GM12891 (cell line): ENCODE results near the gene PTPRO.

Experiments
- DNase-seq: peaks from one replicate; pipeline ENCODE4 v3.0.0; 2011; ENCODE audit warnings: low spot score; ENCODE audit not compliant: insufficient read length
- FAIRE-seq: peaks from 2 replicates; lab custom pipeline; 2011; peaks lifted over from hg19 to GRCh38; lab: Jason Lieb, UNC
- PAX5 ChIP-seq: IDR thresholded peaks from 2 replicates; pipeline ENCODE4 v1.6.1; 2011; ENCODE audit warnings: low read length, moderate library complexity, mild to moderate bottlenecking; ENCODE audit not compliant: insufficient read depth, severe bottlenecking
- POLR2A ChIP-seq: IDR thresholded peaks from 2 replicates; pipeline ENCODE4 v1.6.1; 2011; ENCODE audit warnings: low read depth, low read length, control low read depth
- POLR2AphosphoS5 ChIP-seq: IDR thresholded peaks from 2 replicates; pipeline ENCODE4 v1.6.1; 2011; ENCODE audit warnings: low read depth, low read length, control low read depth
- POU2F2 ChIP-seq: IDR thresholded peaks from 2 replicates; pipeline ENCODE4 v1.6.1; 2011; ENCODE audit warnings: low read depth, mild to moderate bottlenecking, control low read depth, low read length, moderate library complexity
- SPI1 ChIP-seq: IDR thresholded peaks from 2 replicates; pipeline ENCODE4 v1.6.1; 2011; ENCODE audit warnings: low read depth, low read length, control low read depth
- TAF1 ChIP-seq: IDR thresholded peaks from 2 replicates; pipeline ENCODE4 v1.6.1; 2011; ENCODE audit warnings: low read depth, low read length, control low read depth

Gene PTPRO

DNA sequence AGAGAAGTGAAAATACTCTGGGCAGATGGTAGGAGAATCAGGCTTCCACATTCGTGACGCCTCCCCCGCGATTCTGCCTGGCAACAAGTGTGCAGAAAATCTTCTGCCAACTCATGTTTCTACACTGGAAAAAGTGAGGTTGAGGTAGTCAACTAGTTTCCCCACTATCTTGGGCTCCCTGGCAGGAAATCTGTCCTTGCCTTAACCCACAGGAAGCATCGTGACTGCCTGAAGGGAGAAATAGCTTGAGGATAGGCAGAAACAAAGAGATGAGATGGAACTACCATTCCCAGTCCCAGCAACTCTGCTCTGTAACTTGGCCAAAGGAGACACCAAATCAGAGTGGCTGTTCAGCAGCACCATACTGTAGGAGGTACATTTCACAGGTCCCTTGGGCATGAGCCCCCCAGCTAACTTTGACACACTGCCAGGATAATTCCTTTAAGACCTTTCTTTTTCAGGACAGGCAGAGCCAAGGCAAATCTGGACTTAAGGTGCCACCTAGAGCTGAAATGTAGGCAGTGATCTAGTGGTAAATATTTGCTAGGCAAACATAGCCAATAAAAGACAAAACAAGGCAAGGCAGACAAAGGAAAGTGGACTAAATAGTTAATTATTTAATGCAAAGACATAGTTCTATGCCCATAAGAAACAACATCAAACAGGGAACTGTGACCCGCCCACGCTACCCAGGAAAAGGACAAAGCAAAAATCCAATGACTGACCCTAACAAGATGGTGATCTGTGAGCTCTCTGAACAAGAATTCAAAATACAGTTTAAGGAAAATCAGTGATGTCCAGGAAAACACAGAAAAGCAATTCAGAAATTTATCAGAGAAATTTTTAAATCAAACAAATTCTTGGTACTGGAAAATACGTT lies 205.1 kb downstream of the PTPRO start:
- TF ChIP-seq POLR2AphosphoS5 (no peak), SPI1 (no peak), TAF1 (no peak)
- DNase-seq (no peak), FAIRE-seq (peak; percentile 72)

DNA sequence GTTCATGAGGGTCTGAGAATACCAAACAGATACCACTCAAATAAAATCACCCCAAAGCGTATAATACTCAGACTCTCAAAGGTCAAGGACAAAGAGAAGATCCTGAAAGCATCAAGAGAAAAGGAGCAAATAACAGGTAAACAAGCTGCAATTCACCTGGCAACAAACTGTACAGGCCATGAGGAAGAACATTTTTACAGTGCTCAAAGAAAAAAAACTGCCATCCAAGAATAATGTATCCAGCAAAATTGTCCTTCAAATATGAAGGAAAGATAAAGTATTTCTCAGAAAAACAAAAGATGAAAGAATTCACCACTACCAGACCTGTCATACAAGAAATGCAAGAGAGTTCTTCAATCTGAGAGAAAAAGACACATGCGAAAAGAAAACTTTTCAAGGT lies 206.4 kb downstream of the PTPRO start:
- TF ChIP-seq POU2F2 (no peak), TAF1 (no peak), PAX5 (no peak), POLR2A (no peak), POLR2AphosphoS5 (no peak), SPI1 (no peak)
- DNase-seq (no peak), FAIRE-seq (no peak)

DNA sequence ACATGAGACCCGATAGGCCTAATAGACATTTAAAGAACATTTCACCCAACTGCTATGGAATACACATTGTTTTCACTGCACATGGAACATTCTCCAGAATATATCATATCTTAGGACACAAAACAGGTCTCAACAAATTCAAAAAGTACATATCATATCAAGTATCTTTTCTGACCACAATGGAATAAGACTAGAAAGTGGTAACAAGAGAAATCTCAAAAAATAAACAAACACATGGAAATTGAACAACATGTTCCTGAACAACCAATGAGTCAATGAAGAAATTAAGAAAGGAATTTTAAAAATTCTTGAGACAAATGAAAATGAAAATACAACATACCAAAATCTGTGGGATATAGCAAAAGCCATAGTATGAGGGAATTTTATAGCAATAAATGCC lies 208.1 kb downstream of the PTPRO start:
- no peak for FAIRE-seq

DNA sequence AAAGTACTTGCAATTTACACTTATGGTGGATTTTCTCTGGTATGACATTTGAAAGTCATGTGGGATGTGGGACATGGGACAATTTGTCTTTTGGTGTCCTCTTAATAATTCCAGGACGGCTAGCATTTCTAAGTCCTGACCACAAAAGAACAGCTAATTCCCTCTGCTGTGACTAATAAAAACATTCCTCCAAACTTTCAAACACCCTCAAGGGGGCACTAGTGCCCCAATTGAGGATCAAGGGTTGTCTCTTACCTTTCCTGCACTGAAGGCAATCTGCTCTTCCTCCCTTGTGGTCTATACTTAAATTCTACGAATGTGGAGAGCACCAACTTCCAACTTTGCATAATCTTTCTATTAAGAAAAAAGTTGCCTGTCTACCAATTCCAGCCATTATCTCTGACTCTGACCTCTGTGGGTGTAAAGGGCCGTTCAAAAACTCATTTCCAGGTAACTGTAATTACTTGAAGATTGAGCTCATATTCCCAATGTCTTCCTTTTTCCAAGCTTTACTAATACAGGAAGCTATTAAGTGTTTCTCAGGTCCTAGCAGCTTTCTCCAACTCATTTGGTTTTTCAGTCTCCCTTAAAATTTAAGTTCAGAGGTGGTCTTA lies 210.2 kb downstream of the PTPRO start:
- TF ChIP-seq PAX5 (no peak), SPI1 (peak; percentile 45; the same call in 1 of the 2 replicates)
- no peak for DNase-seq
- peak; percentile 87 for FAIRE-seq

More for the DNA sequence above, 208.1 kb downstream of the PTPRO start:
- DNase-seq: no peak
- no peak for TF ChIP-seq POLR2A

DNA sequence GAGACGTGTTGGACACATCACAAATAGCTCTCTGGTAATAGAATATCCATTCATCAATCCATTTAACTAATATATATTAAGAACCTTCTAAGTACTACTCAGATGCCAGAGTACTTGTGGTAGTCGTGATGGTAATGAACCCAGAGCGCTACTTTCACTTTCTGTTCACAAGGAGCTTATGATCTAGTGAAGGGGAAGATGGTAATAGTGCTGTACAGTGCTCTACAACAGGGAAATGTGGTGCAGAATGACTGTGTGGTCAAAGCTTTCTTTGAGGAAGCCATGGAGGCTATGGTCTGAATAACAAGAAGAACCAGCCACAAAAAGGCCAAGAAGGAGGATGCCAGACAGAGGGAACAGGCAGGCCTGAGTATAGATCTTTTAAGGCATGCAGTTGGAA lies 212.0 kb downstream of the PTPRO start:
- FAIRE-seq: no peak

DNA sequence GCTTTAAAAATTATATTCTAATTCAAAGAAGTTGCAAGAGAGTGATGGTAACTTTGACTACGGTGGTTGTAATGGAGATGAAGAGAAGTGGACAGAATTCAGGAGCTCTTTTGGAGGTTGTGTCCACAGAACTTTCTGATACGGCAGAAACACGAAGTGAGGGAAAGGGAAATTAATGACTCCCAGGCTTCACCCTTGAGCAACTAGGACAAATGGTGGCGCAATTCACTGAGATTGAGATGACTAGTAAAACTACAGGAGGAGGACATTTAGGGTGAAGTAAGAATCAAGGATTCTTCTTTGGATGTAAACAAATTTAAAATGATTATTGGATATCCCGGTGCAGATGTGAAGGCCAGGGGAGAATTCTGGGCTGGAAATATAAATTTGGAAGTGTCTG lies 212.6 kb downstream of the PTPRO start:
- TF ChIP-seq TAF1 (no peak), POLR2A (no peak), PAX5 (no peak), SPI1 (no peak)
- FAIRE-seq: no peak
- no peak for DNase-seq

More for the DNA sequence above, 212.0 kb downstream of the PTPRO start:
- DNase-seq: no peak
- TF ChIP-seq POLR2AphosphoS5 (no peak), PAX5 (no peak), TAF1 (no peak), POLR2A (no peak), POU2F2 (no peak), SPI1 (no peak)

DNA sequence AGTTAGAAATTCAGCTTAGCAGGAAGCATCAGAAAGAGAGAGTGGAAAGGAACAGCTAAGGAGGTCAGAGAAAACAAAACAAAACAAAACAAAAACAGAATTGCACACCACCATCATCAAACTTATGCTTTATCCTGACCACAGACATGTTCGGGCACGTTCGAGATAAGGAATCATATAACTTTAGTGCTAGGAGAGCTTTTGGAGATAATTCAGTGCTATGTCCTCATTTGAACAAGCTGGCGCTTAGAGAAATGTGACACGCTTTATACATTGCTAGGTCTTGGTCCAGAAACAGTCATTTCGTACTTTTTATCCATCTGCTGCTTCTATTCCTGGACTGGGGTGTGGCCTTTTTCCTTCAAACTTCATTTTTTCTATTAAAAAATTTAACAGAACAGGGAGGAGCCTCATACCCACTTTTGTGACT lies 213.1 kb downstream of the PTPRO start:
- DNase-seq: no peak
- no peak for FAIRE-seq
- TF ChIP-seq POLR2AphosphoS5 (no peak), PAX5 (no peak), POLR2A (no peak), SPI1 (no peak), POU2F2 (no peak)

DNA sequence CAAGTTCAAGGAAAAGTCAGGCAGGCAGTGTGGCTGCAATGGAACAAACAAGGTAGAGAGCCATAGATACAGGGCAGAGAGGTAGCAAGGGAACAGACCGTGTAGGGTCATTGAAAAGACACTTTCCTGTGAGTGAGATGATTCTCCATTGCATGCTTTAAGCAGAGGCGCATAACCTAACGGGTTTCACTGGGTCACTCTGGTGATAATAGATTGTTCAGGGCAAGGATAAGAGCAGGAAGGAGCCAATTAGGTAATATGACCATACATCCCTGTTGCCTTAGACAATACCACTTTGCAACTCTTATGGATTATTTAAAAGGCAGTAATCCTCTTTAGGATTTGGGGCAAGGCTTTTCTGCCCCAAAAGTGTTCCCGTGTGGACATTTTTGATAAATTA lies 214.1 kb downstream of the PTPRO start:
- no peak for FAIRE-seq
- no peak for DNase-seq
- TF ChIP-seq POU2F2 (no peak), POLR2A (no peak)

DNA sequence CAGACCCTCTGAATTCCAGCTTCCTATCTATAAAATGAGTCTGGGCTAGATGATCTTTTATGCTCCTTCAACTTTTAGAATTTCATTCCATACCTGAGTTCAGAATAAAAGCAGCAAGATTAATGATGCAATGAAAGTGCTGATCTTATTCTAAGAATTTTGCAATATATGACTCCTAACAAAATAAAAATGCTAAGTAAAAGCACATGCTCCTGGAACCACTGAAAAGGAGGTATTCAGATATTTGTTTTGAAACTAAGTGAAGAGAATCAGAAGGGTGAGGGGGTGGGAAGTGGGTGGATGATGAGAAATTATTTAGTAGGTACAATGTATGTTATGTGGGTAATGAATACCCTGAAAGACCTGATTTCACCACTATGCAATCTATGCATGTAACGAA lies 216.6 kb downstream of the PTPRO start:
- TF ChIP-seq PAX5: no peak
- no peak for TF ChIP-seq POLR2AphosphoS5
- TF ChIP-seq SPI1: no peak
- TF ChIP-seq TAF1: no peak
- TF ChIP-seq POU2F2: no peak
- no peak for TF ChIP-seq POLR2A
- no peak for FAIRE-seq
- no peak for DNase-seq

DNA sequence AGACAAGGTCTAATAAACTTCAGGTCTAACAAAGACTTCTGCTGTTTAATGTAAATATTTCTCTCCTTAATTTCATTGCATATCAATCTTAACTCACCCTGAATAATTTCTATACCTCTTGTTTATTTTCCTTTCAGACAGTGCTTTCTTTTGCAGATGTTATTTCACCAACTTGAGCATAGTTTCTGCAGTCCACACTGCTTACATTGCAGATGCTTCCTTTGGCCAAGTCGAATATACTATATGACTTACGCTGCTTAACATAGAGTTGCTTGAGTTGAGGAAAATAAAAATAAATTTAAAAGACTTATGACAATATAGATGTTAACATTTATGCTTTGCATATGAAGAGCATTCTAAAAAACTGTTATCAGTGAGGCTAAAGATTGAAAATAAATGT lies 217.7 kb downstream of the PTPRO start:
- DNase-seq: no peak
- FAIRE-seq: no peak
- no peak for TF ChIP-seq POLR2AphosphoS5
- no peak for TF ChIP-seq POLR2A
- TF ChIP-seq SPI1: no peak
- TF ChIP-seq PAX5: no peak
- TF ChIP-seq POU2F2: no peak
- TF ChIP-seq TAF1: no peak

DNA sequence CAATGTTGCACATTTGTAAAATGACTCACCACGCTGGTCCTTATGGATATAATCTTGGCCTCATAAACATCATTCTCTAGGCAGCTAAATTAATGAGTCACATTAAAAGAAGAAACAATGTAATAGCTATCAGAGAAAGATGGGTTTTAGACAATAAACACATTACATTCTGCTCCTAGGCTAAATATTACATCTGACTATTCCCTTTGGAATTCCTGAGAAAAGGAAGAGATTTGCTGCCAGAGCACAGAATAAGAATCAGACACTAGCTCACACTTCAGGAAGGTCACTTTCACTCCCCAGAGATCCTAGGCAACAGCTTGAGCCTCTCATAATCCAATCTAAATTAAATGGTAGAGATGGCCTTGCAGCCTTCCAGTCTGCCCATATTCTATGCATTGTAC lies 218.2 kb downstream of the PTPRO start:
- TF ChIP-seq TAF1: no peak
- no peak for TF ChIP-seq POU2F2
- no peak for TF ChIP-seq POLR2A
- no peak for TF ChIP-seq SPI1
- TF ChIP-seq PAX5: no peak
- no peak for TF ChIP-seq POLR2AphosphoS5
- no peak for FAIRE-seq
- no peak for DNase-seq
